AG09309 (cell line): ENCODE measurements around the gene BICDL2.

Experiments used
- DNase-seq: peaks from one replicate; pipeline ENCODE4 v3.0.0-alpha.2; 2010; ENCODE audit warnings: low read depth
- H3K4me3 ChIP-seq: 2 replicates; pipeline ENCODE4 v1.5.1; 2011; ENCODE audit warnings: mild to moderate bottlenecking, low read depth, low read length, moderate library complexity; ENCODE audit not compliant: control insufficient read depth
- CTCF ChIP-seq: IDR thresholded peaks from 2 replicates; pipeline ENCODE4 v1.5.1; 2011; ENCODE audit warnings: mild to moderate bottlenecking, low read depth, low read length, inconsistent platforms; ENCODE audit not compliant: insufficient read depth, control insufficient read depth; ENCODE audit errors: missing control alignments

BICDL2 gene

DNA sequence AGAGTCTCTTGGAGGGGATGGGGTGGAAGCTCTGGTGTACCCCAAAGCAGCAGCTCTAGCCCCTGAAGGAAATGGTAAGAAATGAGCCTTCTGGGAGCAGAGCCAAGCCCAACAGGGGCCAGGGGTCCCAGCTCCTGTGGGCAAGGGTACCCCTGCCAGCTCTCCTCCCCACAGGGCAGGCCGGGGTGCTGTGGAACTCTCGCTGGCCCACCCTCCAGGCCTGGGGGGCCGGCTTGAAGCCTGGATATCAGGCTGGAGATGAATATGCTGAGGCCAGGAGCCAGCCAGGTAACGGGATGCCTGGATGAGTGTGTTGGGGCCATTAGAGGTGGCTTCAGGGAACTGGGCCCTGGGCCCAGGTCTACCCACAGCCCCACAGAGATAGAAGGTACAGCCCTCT lies 36.2 kb downstream of the BICDL2 start:
- no peak overlapping the region for H3K4me3 ChIP-seq
- no peak for TF ChIP-seq CTCF
- DNase-seq, result no peak

- H3K4me3 ChIP-seq, result no peak overlapping the region
- no peak for TF ChIP-seq CTCF
- DNase-seq, result no peak
Measured at GRCh38 chr16:2999929-3000328, 36.8 kb downstream of the BICDL2 start.

DNA sequence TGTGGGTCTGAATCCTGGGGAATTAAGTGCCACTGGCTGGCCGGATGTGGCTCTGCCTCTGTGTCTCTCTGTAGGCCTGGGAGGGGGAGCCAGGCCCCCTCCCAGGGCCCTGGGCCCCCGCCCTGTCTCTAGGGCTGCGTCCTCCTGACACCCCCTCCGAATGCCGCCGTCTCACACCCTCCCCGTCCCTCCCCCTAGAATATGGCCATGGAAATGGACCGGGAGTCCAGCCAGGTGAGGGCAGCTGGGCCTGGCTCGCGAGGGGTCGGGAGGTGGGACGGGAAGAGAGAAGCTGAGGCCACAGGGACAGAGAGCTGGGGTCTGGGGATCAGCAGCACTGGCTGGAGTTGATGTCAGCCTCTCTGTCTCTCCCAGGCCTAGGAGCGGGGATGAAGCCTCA lies 40.4 kb downstream of the BICDL2 start:
- no peak overlapping the region for H3K4me3 ChIP-seq
- TF ChIP-seq CTCF, result no peak
- no peak for DNase-seq

DNA sequence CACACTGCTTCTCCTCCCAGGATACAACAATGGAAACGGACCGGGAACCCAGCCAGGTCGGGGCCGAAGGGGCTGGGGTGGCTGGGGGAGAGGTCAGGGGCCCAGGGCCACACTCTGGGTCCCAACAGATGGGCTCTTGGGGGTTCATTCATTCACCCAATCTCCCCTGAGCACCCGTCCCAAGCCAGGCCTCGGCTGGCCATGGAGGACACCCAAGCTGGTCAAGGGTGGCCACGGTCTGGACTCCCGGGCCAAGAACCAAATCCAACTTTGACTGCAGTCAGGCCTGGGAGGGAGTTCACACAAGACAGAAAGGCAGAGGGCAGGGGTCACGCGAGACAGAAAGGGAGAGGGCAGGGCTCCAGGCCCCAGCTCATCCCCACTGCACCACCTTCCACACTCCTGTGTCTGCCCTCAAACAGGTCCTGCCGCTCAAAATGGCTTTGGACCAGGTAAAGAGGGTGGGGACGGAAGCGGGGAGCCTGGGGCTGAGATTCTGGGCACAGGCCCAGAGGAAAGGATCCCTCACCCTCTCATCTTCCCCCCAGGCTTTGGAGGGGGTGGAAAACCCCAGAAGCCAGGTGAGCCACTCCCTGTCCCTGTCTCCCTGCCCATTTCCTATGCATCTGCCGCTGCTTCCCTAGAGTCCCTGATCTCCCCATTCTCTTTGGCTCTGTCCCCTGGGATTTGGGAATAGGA lies 44.2 kb downstream of the BICDL2 start:
- H3K4me3 ChIP-seq, result no peak overlapping the region
- no peak for TF ChIP-seq CTCF
- no peak for DNase-seq

GRCh38 chr16:2991566-2992261 lies 45.0 kb downstream of the BICDL2 start:
- DNase-seq, result no peak
- no peak for TF ChIP-seq CTCF
- no peak overlapping the region for H3K4me3 ChIP-seq

- DNase-seq, result no peak
- no peak for TF ChIP-seq CTCF
- H3K4me3 ChIP-seq, result no peak overlapping the region
Measured at GRCh38 chr16:2990891-2991290, 45.9 kb downstream of the BICDL2 start.
